HG03558 (cell line): ENCODE measurements around the gene SHANK1.

Experiments used
- ATAC-seq: cut with Tn5 transposase; IDR thresholded peaks from one replicate; pipeline ENCODE4 v1.9.1; 2021; ENCODE audit warnings: moderate number of reproducible peaks; ENCODE audit not compliant: unreplicated experiment; ENCODE audit errors: extremely low read depth

The SHANK1 gene

GRCh38 chr19:50695251-50696093 lies 24.1 kb downstream of the SHANK1 start:
- ATAC-seq: no peak

- no peak for ATAC-seq
These were observed 24.8 kb downstream of the SHANK1 start for GRCh38 chr19:50694815-50695145.

- no peak for ATAC-seq
These were observed 26.3 kb downstream of the SHANK1 start for GRCh38 chr19:50693064-50693975.

GRCh38 chr19:50690439-50690838 lies 29.2 kb downstream of the SHANK1 start:
- ATAC-seq: no peak

- no peak for ATAC-seq
These were observed 30.8 kb downstream of the SHANK1 start for GRCh38 chr19:50688766-50689165.

- no peak for ATAC-seq
These were observed 33.1 kb downstream of the SHANK1 start for GRCh38 chr19:50686310-50687032.

GRCh38 chr19:50679177-50680125 lies 40.2 kb downstream of the SHANK1 start:
- ATAC-seq: no peak

GRCh38 chr19:50678323-50678722 lies 41.3 kb downstream of the SHANK1 start:
- no peak for ATAC-seq

- ATAC-seq: no peak
These were observed 42.0 kb downstream of the SHANK1 start for GRCh38 chr19:50677636-50678035.

- ATAC-seq: no peak
These were observed 42.9 kb downstream of the SHANK1 start for GRCh38 chr19:50676625-50677197.

GRCh38 chr19:50673118-50673517 lies 46.5 kb downstream of the SHANK1 start:
- no peak for ATAC-seq

- no peak for ATAC-seq
These were observed 49.6 kb downstream of the SHANK1 start for GRCh38 chr19:50670102-50670380.

GRCh38 chr19:50669302-50670101 lies 50.1 kb downstream of the SHANK1 start:
- ATAC-seq: no peak

- no peak for ATAC-seq
These were observed 50.7 kb downstream of the SHANK1 start for GRCh38 chr19:50668879-50669278.

GRCh38 chr19:50668416-50668815 lies 51.2 kb downstream of the SHANK1 start:
- no peak for ATAC-seq

- no peak for ATAC-seq
These were observed 51.8 kb downstream of the SHANK1 start for GRCh38 chr19:50667759-50668231.

- ATAC-seq: no peak
These were observed 52.3 kb downstream of the SHANK1 start for GRCh38 chr19:50667177-50667758.
